ENCODE results near the gene CD47. TPM values are rescaled to one million over a fixed set of nuclear protein-coding genes. Genes with fewer than 3 reads are reported as not detected.

CD47 gene
- total RNA-seq, 1 experiment from 2014 or later, result 15.5 TPM

- no peaks in the 10 kb centered on the region for H3K4me1 ChIP-seq
- DNase-seq, result no peak
- no peaks in the 10 kb centered on the region for H3K4me1 Mint-ChIP-seq (ENCODE audit: low read depth, unreplicated experiment)
- ChIA-PET POLR2A (no interaction called here), CTCF (no interaction called here)
- H3K36me3 Mint-ChIP-seq (ENCODE audit: insufficient read depth, unreplicated experiment), result no peaks in the 10 kb centered on the region
- H3K9me3 ChIP-seq, result no peaks in the 10 kb centered on the region
- H3K4me3 Mint-ChIP-seq (ENCODE audit: unreplicated experiment), result no peak overlapping the region
- no peak overlapping the region for H3K4me3 ChIP-seq (ENCODE audit: low read depth, low read length)
- H3K27ac Mint-ChIP-seq (ENCODE audit: unreplicated experiment), result no peak overlapping the region
- BruUV-seq (replicated peaks), result no TSS peak
- H3K27me3 Mint-ChIP-seq (ENCODE audit: insufficient read depth, unreplicated experiment), result peaks cover 4% of the 10 kb centered on the region
- intact Hi-C loops (cut with micrococcal nuclease; ENCODE audit: unreplicated experiment), result no loop called here
- H3K27me3 ChIP-seq (replicated peaks; ENCODE audit: control insufficient read depth, insufficient read depth, low read length), result no peaks in the 10 kb centered on the region
- no peak for TF ChIP-seq CTCF (IDR thresholded peaks at IDR 0.05; ENCODE audit: insufficient read depth in 1 of 2, low read depth in 1 of 2, low read length in 1 of 2, severe bottlenecking in 1 of 2, unreplicated experiment in 1 of 2)
- H3K9me3 Mint-ChIP-seq (ENCODE audit: unreplicated experiment), result no peaks in the 10 kb centered on the region
- no peaks in the 10 kb centered on the region for H3K36me3 ChIP-seq (ENCODE audit: control insufficient read depth, insufficient read depth, low read length)
These were observed 36.6 kb upstream of the CD47 start for GRCh38 chr3:108127301-108127988.

DNA sequence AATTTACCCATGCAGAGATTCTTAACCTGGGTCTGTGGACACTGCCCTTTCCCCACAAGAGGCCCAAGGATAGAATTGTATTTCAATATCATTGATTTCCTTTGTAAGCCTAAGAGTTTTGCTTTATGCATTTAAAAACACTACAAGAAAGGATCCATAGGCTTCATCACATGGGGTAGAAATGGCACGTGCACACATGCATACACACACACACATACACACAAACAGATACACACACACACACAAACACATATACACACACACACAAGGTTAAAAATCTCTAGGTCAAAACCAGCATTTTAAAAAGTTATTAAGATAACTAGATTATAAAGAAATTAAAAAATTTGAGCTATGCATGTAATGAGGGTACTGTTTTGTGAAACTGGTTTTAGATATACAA lies 35.5 kb upstream of the CD47 start:
- no peak overlapping the region for H3K4me3 ChIP-seq (ENCODE audit: low read depth, low read length)
- DNase-seq, result no peak
- Mint-ChIP-seq H3K27ac (ENCODE audit: unreplicated experiment) (no peak overlapping the region), H3K4me3 (ENCODE audit: unreplicated experiment) (no peak overlapping the region), H3K4me1 (ENCODE audit: low read depth, unreplicated experiment) (no peaks in the 10 kb centered on the region), H3K27me3 (ENCODE audit: insufficient read depth, unreplicated experiment) (peaks cover 2% of the 10 kb centered on the region), H3K36me3 (ENCODE audit: insufficient read depth, unreplicated experiment) (no peaks in the 10 kb centered on the region), H3K9me3 (ENCODE audit: unreplicated experiment) (no peaks in the 10 kb centered on the region)
- CTCF ChIA-PET, result no interaction called here
- H3K36me3 ChIP-seq (ENCODE audit: control insufficient read depth, insufficient read depth, low read length), result no peaks in the 10 kb centered on the region
- POLR2A ChIA-PET, result no interaction called here
- H3K9me3 ChIP-seq, result no peaks in the 10 kb centered on the region
- BruUV-seq (replicated peaks), result no TSS peak
- intact Hi-C loops (cut with micrococcal nuclease; ENCODE audit: unreplicated experiment), result no loop called here
- no peak for TF ChIP-seq CTCF (IDR thresholded peaks at IDR 0.05; ENCODE audit: insufficient read depth in 1 of 2, low read depth in 1 of 2, low read length in 1 of 2, severe bottlenecking in 1 of 2, unreplicated experiment in 1 of 2)
- no peaks in the 10 kb centered on the region for H3K27me3 ChIP-seq (replicated peaks; ENCODE audit: control insufficient read depth, insufficient read depth, low read length)
- no peaks in the 10 kb centered on the region for H3K4me1 ChIP-seq

DNA sequence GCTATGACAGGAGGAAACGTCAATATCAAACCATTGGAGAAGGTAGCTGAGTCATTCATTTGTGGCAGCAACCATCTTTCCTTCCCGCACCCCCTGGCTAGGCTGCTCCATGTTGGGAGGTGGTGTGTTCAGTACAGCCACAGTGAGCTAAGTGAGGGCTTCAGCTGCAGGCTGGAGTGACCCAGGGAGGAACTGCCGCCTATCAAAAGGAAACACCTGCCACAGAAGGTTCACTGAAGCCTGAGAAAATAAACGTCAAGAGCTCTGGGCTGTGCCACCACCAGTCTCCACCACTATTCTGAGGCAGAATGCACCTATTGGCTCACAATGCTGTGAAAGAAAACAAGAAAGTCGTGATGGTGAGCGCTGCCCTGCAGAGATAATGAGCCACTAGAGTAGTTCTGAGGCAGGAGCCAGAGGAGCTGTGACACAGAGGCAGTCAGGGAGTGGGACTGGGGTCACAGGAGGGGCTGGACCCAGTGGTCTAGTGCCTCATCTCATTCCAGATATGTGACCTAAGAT lies 34.8 kb upstream of the CD47 start:
- no peak overlapping the region for H3K4me3 ChIP-seq (ENCODE audit: low read depth, low read length)
- CTCF ChIA-PET, result no interaction called here
- peaks cover 2% of the 10 kb centered on the region for H3K27me3 Mint-ChIP-seq (ENCODE audit: insufficient read depth, unreplicated experiment)
- no peak for TF ChIP-seq CTCF (IDR thresholded peaks at IDR 0.05; ENCODE audit: insufficient read depth in 1 of 2, low read depth in 1 of 2, low read length in 1 of 2, severe bottlenecking in 1 of 2, unreplicated experiment in 1 of 2)
- H3K4me1 Mint-ChIP-seq (ENCODE audit: low read depth, unreplicated experiment), result no peaks in the 10 kb centered on the region
- H3K27me3 ChIP-seq (replicated peaks; ENCODE audit: control insufficient read depth, insufficient read depth, low read length), result no peaks in the 10 kb centered on the region
- POLR2A ChIA-PET, result no interaction called here
- DNase-seq, result no peak
- H3K36me3 ChIP-seq (ENCODE audit: control insufficient read depth, insufficient read depth, low read length), result no peaks in the 10 kb centered on the region
- intact Hi-C loops (cut with micrococcal nuclease; ENCODE audit: unreplicated experiment), result no loop called here
- no peaks in the 10 kb centered on the region for H3K9me3 Mint-ChIP-seq (ENCODE audit: unreplicated experiment)
- no peak overlapping the region for H3K4me3 Mint-ChIP-seq (ENCODE audit: unreplicated experiment)
- BruUV-seq (replicated peaks), result no TSS peak
- H3K27ac Mint-ChIP-seq (ENCODE audit: unreplicated experiment), result no peak overlapping the region
- no peaks in the 10 kb centered on the region for H3K4me1 ChIP-seq
- no peaks in the 10 kb centered on the region for H3K9me3 ChIP-seq
- H3K36me3 Mint-ChIP-seq (ENCODE audit: insufficient read depth, unreplicated experiment), result no peaks in the 10 kb centered on the region

Measured in Caco-2 (cell line).